Choroid plexus epithelial cell (primary cell): ENCODE data around the gene BORCS5.
"Not testable (repeated sequence)": the region's sequence is repeated elsewhere in the genome, so short reads cannot be mapped to it uniquely, and the experiment has no call there.

Experiments
- DNase-seq: peaks from one replicate; pipeline ENCODE4 v3.0.0-alpha.2; 2010; ENCODE audit warnings: low read depth
- H3K4me3 ChIP-seq: 2 replicates; pipeline ENCODE4 v1.5.1; 2011; ENCODE audit warnings: low read depth, mild to moderate bottlenecking, control low read depth, low read length, moderate library complexity
- CTCF ChIP-seq: conservative IDR thresholded peaks from 2 replicates; pipeline ENCODE4 v1.5.1; 2011; ENCODE audit warnings: low read depth, mild to moderate bottlenecking, control low read depth, inconsistent platforms, low read length, moderate library complexity

The BORCS5 gene

DNA sequence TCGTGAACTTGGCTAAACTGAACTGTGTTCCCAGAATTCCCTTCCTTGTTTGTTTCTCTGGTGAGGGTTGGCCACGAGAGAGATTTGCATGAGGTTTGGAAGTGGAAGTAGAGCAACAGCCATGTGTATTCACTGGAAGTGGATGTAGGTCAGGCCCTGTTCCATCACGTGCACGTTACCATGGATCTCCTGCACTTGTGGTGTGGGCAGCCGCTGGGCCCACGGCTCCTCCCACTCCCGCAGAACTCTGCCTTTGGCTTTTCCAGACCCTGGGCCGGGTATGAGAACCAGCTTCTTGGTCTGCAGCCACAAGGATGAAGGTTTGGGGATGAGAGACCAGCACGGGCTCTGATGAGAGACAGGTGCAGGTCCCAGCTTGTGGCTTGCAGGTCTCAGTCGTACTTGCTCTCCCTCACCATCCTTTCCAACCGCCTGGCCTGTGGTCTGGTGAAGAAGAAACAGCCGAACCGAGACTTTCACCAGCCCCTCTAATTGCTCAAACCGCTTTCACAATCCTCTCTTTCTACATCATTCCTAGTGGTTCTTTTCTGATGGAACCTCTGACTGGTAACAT lies 110.9 kb downstream of the BORCS5 start:
- no peak for TF ChIP-seq CTCF
- H3K4me3 ChIP-seq = no peak overlapping the region
- DNase-seq = peak; percentile 45

DNA sequence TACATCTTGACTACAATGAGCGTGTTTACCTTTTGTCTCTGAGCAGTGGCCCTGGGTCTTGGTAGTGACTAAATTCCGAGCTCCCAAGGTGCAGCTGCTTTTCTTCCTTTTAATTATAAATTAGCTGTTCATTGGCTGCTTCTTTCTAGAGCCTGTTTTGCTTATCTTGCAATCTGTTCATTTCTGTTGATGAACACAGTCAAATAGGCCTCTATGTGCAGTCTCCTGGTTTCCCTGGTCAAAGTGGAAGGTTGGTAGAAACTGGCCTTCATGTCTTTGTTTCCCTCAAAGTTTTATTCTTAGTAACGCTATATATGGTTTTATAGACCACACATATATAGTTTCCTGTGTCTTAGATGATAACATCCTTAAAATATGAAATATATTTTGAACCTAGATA lies 111.7 kb downstream of the BORCS5 start:
- no peak overlapping the region for H3K4me3 ChIP-seq
- no peak for TF ChIP-seq CTCF
- no peak for DNase-seq

DNA sequence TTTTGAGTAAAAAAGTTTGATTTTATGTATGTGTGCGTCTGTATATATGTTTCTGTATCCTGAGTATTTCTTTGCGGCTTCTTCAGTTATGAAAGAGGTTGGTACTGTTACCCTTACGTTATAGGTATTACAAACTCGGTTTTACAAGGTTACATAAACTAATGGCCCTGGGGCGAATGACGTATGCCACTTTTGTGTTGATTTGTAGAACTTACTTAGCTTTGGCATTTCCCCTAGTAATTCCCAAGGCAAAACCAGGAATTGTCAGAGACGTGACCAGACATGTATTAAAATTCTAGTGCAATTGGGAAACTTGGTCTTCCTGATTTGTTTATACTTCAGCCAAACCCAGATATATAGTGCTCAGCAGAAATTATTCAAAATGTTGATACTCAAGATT lies 112.5 kb downstream of the BORCS5 start:
- no peak for TF ChIP-seq CTCF
- DNase-seq = no peak

GRCh38 chr12:12470751-12471306 lies 114.0 kb downstream of the BORCS5 start:
- DNase-seq = no peak
- no peak for TF ChIP-seq CTCF
- no peak overlapping the region for H3K4me3 ChIP-seq

More for the DNA sequence above, 112.5 kb downstream of the BORCS5 start:
- no peak overlapping the region for H3K4me3 ChIP-seq

GRCh38 chr12:12471982-12472961 lies 115.4 kb downstream of the BORCS5 start:
- H3K4me3 ChIP-seq, DNase-seq: not testable (repeated sequence)

- TF ChIP-seq CTCF = no peak
- H3K4me3 ChIP-seq = no peak overlapping the region
Measured at GRCh38 chr12:12473223-12473622, 116.3 kb downstream of the BORCS5 start.

DNA sequence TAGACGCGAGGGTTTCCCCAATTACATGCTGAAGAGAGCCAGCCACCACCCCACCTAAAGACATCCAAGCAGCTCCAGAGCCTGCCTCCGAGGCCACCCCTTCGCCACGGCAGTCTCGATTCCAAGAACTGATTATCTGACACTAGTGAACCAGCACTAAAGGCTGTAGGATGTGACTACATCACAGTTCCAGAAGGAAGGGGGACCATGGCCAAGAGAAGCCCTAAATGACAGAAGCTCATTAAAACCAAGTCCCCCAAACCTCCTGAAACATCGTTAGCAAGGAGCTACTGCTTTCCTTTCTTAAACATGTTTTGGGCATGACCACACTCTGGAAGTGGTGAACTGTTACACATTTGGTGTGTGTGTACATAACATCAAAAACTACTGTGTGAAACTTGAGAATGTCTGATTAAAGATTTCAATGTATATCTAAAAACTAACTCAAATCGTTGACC lies 117.6 kb downstream of the BORCS5 start:
- TF ChIP-seq CTCF = no peak
- H3K4me3 ChIP-seq = no peak overlapping the region
- DNase-seq = no peak

More at GRCh38 chr12:12473223-12473622, 116.3 kb downstream of the BORCS5 start:
- no peak for DNase-seq
